ENCODE data around the gene TASL. TPM values are rescaled to one million over a fixed set of nuclear protein-coding genes. Genes with fewer than 3 reads are reported as not detected.

TASL gene, protein sequence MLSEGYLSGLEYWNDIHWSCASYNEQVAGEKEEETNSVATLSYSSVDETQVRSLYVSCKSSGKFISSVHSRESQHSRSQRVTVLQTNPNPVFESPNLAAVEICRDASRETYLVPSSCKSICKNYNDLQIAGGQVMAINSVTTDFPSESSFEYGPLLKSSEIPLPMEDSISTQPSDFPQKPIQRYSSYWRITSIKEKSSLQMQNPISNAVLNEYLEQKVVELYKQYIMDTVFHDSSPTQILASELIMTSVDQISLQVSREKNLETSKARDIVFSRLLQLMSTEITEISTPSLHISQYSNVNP
- total RNA-seq: 0.14 TPM in 1 of 2 replicates, not detected in the other

DNA sequence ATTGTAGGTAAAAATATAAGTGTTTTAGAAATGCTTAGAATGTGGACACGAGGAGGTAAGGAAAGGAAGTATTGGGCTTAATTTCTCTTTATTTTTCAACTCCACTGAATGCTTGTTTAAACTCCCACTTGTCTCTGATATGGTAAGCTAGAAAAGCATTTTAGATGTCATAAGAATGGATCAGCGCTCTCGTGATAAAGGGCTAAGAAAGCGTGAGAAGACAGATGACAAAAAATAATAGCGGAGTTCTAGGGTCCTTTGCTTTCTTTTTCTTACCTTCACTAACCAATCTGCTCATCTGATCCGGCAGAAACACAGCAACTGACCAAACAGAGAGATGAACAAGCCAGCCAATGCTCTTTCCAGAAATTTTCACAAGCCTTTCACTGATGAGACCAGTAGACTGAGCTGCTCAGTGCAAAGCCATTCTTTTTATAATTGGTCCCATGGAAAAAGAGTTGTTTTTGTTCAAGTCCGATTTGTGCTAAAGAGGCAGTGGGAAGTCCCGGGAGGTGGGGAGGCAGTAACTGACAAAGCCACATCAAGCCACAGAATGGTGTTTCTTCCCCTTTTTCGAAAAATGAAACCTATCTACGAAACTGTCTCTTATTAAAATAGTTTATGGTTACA lies at the start of gene TASL:
Gene TASL, minus strand, starts transcription at position 405 of the 630 bp plus-strand sequence. CDS start 17,411 bp downstream, outside the sequence.

Small RNA genes lying within 50 kb of the gene (small RNA-seq; reads per million reads assigned to genes)
- not detected for gene CKS1BP6 (ENCODE audit: low replicate concordance)

Other genes starting within 250 kb of the TASL start
- 29.8 and 30.4 TPM in 2 replicates for gene GK, start 75.7 kb upstream of the TASL start, total RNA-seq

Data from placental pericyte (primary cell).